Activated CD8-positive, alpha-beta memory T cell treated with anti-CD3 and anti-CD28 coated beads for 36 hours (primary cell): ENCODE measurements around the gene TERT. TPM values are rescaled to one million over a fixed set of nuclear protein-coding genes. Genes with fewer than 3 reads are reported as not detected.
"Not testable (repeated sequence)": the region's sequence is repeated elsewhere in the genome, so short reads cannot be mapped to it uniquely, and the experiment has no call there.

Source experiments
- CTCF ChIA-PET: fragments of 350-600 bp; sonication (Branson Sonifier 250); formaldehyde crosslinking; loops from one replicate; lab custom pipeline; 2021; ENCODE audit warnings: antibody characterized with exemption; lab: Charles Lee
- POLR2A ChIA-PET: fragments of 350-600 bp; sonication (Branson Sonifier 250); formaldehyde crosslinking; loops from one replicate; lab custom pipeline; 2021; ENCODE audit warnings: antibody characterized with exemption; lab: Charles Lee
- total RNA-seq, 2 experiments: library from RNA; stranded (reverse); gene quantifications; one replicate each; pipeline ENCODE4 v1.2.3, GENCODE V29; 2021

The TERT gene
- total RNA-seq, 2 experiments from 2014 or later, result 2.9 to 4.0 TPM

DNA sequence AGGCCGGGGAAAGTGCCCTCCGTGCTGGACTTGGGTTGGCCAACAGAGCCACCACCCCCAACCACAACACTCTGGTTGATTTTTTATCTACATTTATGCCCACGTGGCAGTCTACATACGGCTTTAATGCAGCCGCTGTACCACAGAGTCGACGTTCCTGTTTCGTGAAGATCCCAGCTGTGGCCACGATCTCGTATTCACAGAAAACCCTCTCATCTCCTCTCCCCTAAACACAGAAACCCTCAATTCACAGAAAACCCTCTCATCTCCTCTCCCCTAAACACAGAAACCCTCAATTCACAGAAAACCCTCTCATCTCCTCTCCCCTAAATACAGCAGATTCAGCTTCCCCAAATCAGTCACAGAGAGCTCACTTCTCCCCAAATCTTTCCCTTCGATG lies 65.8 kb downstream of the TERT start:
- CTCF ChIA-PET, POLR2A ChIA-PET: not testable (repeated sequence)

DNA sequence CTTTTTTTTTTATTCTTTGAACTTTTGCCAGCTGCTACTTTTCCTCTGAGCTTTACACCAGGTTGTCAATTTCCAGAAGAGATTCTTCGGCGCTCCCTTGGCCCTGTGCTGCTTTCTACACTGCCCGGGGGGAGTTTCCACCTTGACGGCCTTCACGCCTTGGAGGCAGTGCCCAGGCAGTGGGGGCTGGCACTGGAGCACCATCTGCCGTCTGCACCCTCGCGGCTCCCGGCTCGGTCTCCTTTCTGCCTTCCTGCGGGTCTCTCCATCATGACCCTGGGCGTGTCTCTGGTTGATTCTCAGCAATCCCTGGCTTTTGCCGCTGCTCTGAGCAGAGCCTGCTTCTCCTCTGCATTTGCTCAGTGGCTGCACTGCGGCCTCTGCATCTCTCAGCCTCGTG lies 66.7 kb downstream of the TERT start:
- POLR2A ChIA-PET, result interaction anchor here (0.6 kb wide), 1 partner anchor 154 kb away, joined by 3 read pairs; no protein-coding TSS in a partner anchor
- CTCF ChIA-PET, result no interaction called here

DNA sequence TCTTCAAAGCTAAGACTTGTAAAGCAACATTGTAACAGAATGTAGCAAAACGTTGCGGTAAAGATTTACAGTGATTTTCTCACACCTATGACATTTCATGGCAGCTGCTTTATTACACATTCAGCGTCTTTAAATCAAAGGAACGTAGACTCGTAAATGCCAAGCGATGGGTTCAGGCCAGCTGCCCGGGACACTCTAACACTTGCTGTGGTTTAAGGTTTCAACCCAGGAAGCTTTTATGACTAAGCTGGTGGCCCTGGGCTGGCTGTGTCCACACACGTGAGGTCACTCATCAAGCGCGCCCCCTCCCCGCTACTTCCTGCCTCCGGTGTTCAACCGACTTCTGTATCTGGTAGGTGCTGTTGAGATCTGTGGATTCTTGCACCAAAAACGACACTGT lies 67.2 kb downstream of the TERT start:
- POLR2A ChIA-PET, result interaction anchor here (0.6 kb wide), 1 partner anchor 153 kb away, joined by 3 read pairs; no protein-coding TSS in a partner anchor
- CTCF ChIA-PET, result no interaction called here

DNA sequence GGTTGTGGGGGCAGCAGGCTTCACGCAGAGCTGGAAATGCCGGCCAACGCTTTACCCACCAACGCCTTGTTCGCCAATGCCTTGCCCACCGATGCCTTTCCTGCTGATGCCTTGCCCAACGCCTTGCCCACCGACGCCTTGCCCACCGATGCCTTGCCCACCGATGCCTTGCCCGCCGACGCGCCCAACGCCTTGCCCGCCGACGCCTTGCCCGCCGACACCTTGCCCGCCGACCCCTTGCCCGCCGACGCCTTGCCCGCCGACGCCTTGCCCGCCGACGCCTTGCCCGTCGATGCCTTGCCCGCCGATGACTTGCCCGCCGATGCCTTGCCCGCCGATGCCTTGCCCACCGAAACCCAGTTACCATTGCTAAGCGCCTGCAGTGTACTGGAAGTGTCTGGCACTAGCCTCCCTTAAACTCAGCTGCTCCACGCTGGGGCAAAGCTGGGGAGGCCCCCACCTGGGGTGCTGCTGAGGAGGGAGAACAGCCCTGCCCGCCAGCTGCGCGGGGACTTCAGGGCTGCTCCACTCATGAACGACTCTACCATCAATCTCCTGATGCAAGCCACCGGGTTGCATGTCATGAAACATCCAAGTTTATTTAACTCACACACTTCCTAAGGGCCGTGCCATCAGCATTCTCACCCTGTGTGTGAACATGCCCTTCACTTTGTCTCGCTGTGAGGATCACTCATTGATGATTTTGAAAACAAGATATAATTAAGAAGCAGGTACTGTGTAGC lies 67.9 kb downstream of the TERT start:
- CTCF ChIA-PET, result no interaction called here
- POLR2A ChIA-PET, result no interaction called here

DNA sequence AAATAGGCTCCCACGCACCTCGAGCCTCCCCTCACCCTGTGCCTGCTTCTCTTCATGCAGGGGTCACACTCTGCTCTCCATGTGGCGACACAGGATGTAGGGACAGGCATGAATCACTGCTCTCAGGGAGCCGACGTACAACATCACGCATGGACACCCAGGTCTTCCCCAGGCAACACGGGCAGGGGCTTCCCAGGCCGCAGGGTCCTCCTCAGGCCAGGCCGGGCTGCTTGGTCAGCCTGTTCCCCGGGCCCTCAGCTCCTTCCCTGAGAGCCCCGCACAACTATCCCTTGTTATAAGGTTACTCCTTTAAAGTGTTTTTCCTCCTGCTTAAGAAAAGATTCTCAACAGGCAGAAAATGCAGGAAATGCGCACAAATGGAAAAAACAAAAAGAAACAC lies 68.6 kb downstream of the TERT start:
- CTCF ChIA-PET, result no interaction called here
- POLR2A ChIA-PET, result no interaction called here

DNA sequence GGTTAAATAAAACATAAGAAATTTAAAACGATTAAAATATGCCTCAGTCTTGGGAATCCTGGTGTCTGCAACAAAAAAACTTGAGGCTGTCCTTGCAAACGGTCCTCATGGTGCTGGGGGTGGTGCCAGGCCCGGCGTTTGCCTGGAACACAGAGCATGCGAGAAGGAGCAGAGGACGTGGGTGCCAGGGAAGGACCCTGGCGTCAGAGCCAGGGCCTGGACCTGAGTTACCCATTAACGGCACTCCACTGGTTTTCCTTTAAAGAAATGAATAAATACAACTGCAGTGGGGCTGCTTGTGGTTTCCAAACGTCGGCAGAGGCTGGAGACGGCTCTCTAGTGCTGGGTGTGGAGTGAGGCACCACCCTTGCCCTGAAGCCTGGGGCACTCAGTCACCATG lies 69.8 kb downstream of the TERT start, which contains the start of gene SLC6A18:
SLC6A18 (plus strand) TSS at position 301 of the 400 bp plus-strand sequence; CDS start at position 398, 97 bp downstream.
- POLR2A ChIA-PET, result no interaction called here
- CTCF ChIA-PET, result no interaction called here

DNA sequence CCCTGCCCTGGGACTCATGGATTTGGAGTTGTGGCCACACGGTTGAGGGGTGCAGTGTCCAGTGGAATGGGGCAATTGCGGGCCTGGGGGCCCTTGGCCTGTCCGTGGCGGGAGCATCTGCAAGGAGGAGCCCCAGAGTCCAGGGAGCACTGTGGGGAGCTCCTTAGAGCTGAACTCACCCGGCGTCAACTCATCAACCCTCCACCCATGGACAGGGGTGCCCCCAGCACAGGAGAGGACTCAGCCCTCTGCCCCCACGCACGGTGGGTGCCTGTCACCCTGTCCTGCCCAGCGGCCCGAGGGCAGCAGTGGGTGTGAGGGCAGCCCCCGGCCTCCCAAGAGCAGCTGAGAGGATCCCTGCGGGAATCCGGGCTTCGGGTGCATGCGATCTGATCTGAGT lies 70.2 kb downstream of the TERT start:
- CTCF ChIA-PET, result no interaction called here
- POLR2A ChIA-PET, result no interaction called here

DNA sequence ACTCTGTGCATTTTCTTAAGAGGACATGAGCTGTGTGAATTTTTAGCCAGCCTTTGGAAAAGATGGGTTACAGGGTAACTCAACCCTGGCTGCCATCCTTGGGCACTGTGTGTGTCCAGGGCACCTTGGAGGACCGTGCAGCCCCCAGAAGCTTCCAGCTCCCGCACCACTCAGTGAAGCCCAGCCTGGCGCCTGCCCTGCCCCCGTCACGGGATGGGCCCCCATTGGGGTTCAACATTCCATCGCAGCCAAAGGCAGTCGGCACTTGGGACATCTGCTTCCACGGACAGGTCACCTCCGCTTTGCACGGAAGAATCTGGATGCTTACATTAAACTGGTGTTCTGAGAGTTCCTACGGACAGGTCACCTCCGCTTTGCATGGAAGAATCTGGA lies 71.6 kb downstream of the TERT start:
- CTCF ChIA-PET, result no interaction called here

DNA sequence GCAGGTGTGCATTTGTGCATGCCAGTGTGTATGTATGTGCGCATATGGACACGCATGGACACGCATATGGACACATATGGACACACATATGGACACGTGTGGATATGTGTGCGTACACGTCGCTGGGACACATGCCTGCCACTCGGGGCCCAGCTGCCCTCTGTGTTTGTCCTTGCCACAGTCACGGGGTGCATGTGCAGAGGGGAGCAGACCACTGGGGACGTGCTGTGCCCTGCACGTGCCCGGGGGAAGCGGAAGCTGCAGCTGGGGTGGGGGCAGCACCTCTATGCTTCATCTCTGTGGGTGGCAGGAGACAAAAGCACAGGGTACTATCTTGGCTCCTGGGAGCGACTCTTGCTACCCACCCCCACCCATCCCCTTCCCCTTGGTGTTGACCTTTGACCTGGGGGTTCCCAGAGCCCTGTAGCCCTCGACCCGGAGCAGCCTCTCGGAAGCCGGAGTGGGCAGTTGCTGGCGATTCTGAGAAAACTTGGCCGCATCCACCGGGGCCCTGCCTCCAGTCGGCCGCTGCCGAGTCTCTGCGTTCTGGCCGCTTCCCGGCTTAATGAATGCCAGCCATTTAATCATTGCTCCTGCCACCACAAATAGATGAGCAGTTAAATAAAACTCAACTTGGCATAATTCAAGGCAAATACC lies 72.1 kb downstream of the TERT start:
- ChIA-PET POLR2A (no interaction called here), CTCF (no interaction called here)

More for the DNA sequence above, 71.6 kb downstream of the TERT start:
- POLR2A ChIA-PET, result no interaction called here

DNA sequence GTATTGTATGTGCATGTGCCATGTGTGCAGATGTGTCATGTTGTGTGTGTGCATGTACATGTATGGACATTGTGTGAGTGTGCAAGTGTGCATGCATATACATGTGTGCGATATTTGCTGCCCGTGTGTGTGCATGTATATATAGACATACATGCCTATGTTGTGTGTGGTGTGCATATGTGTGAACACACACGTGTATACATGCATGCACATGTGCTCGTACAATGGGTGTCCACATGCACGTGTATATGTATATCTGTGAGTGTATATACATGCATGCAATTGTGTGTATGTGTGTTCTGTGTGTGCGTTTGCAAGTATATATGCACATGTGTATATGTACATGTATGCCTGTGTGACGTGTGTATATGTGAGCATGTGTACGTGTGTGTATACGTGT lies 72.7 kb downstream of the TERT start:
- ChIA-PET POLR2A (no interaction called here), CTCF (no interaction called here)

DNA sequence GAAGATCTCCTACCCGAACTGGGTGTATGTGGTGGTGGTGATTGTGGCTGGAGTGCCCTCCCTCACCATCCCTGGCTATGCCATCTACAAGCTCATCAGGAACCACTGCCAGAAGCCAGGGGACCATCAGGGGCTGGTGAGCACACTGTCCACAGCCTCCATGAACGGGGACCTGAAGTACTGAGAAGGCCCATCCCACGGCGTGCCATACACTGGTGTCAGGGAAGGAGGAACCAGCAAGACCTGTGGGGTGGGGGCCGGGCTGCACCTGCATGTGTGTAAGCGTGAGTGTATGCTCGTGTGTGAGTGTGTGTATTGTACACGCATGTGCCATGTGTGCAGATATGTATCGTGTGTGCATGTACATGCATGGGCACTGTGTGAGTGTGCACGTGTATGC lies 73.1 kb downstream of the TERT start:
- POLR2A ChIA-PET, result no interaction called here
- CTCF ChIA-PET, result no interaction called here

DNA sequence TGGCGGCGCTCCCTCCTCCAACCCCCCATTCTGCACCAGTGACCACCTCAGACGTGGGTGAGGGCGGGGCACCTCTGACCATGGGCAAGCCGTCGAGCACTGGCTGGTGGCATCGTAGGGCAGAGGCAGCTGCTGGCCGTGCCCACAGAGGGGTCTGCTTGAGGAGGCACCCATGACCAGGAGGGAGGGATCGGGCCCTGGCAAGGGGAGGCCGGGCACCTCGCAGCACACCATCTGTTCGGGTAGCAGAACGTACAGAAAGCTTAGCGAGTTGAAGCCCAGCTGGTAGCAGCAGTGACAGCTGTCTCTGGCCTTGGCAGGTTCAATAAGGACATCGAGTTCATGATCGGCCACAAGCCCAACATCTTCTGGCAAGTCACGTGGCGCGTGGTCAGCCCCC lies 74.0 kb downstream of the TERT start:
- POLR2A ChIA-PET, result no interaction called here
- CTCF ChIA-PET, result no interaction called here

DNA sequence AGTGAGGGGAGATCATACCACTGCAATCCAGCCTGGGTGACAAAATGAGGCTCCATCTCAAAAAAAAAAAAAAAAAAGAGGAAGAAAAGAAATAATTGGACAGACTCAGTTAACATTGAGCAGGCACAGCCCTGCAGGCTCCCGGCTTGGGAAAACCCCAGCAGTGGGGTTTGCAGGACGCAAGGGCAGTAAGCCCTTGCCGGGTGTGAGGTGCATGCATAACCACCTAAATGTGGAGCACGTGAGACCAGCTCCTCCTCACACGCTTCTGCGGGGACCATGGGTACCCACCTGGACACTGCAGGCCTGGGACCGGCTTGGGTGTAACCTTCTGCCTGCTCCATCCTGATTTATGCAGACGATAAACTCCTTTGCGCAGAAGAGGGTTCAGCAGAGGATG lies 74.5 kb downstream of the TERT start:
- ChIA-PET POLR2A (no interaction called here), CTCF (no interaction called here)

DNA sequence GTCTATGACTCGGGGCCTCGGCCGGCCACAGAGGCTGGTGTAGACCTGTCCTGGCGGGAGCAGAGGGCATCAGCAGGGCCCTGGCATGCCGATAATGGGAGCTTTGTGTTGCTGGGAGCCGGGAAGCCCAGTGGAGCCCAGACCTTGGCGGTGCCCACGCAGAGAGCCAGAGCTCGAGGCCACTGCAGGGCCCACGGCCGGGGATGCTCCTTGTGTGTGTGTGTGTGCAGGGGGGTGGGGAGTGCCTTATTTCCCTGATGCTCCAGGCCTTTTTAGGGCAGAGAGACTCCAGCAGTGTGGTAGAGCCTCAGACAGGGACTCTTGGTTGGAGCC lies 75.1 kb downstream of the TERT start:
- POLR2A ChIA-PET, result no interaction called here
- CTCF ChIA-PET, result no interaction called here

DNA sequence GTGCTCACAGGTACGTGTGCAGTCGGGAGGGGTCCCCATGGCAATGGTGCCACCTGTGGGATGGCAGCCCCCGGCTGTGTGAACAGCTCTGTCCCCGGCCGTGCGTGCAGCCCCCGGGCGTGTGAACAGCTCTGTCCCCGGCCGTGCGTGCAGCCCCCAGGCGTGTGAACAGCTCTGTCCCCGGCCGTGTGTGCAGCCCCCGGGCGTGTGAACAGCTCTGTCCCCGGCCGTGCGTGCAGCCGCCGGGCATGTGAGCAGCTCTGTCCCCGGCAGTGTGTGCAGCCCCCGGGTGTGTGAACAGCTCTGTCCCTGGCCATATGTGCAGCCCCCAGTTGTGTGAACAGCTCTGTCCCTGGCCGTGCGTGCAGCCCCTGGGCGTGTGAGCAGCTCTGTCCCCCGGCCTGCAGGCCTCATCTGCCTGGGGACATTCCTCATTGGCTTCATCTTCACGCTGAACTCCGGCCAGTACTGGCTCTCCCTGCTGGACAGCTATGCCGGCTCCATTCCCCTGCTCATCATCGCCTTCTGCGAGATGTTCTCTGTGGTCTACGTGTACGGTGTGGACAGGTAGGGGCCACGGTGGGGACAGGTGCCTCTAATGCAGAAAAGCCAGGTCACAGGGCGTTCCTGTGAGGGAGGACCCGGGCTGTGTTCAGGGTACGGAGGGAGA lies 75.6 kb downstream of the TERT start:
- POLR2A ChIA-PET, result no interaction called here
- CTCF ChIA-PET, result no interaction called here

DNA sequence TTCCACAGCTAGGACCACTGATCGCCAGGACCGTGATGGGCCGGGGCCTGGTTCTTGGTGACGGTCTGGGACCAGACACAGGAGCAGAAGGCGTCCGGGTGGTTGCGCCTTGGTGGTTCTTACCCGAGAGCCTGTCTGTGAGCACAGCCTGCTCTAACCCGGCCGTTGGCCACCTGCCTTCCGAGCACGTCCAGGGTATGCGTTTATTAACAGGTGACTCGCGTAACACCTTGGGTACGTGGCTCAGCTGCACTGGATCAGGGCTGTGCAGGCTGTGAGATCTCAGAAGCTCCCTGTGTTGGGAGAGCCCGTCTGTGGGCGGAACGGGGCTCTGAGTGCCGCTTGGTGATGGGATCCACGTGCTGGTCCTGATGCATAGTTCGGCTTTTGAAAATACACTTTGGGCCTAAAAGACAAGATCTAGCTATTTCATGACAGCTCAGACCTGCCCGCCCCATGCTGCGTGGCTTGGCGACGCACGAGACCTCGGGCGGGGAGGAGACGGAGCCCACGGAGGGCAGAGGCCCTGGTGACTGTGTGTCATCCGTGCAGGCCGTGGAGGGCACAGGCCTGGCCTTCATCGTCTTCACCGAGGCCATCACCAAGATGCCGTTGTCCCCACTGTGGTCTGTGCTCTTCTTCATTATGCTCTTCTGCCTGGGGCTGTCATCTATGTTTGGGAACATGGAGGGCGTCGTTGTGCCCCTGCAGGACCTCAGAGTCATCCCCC lies 76.4 kb downstream of the TERT start:
- POLR2A ChIA-PET, result no interaction called here
- CTCF ChIA-PET, result no interaction called here

DNA sequence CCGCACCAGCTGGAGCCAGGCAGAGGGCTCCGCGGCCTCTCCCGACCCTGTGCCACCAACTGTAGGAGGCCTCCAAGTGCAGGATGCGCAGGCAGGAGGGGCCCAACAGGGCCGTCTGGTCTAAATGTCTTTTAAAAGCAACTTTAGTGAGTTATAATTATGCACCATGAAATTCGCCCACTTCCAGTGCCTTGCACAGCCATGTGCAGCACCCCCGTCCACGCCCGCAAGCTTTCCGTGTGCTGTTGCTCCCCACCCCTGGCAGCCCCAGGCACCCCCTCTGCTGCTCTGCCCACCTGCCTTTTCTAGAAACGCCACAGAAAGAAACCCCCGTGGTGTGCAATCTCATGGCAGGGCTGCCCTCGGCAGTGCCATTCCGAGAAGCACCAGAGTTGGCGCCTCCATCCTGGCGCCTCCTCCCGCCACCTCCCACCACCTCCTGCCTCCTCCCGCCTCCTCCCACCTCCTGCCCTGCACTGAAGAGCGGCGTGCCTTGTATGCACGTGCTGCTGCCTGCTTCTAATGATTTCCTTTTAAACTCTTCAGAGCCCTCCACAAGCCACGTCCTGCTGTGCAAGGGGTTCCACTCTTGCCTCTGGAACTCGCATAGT lies 77.2 kb downstream of the TERT start:
- CTCF ChIA-PET, result no interaction called here
- POLR2A ChIA-PET, result no interaction called here

DNA sequence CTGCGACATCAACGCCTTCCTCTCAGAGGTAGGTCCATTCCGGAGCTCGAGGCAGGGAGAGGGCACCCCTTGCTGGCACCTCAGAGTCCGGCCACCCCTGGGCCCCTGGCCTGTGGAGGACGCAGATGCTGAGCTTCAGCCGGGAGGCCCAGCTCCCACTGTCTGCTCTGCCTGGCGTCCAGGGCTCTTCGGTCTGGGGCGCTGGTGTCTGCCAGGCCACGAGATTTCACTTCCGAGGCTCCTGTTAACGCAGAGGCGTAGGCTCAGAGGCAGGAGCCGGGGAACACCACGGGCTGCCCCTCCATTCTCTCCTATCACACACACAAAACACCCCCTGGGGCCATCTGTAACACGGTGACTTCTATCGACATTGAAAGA lies 78.0 kb downstream of the TERT start:
- CTCF ChIA-PET, result no interaction called here
- POLR2A ChIA-PET, result no interaction called here

DNA sequence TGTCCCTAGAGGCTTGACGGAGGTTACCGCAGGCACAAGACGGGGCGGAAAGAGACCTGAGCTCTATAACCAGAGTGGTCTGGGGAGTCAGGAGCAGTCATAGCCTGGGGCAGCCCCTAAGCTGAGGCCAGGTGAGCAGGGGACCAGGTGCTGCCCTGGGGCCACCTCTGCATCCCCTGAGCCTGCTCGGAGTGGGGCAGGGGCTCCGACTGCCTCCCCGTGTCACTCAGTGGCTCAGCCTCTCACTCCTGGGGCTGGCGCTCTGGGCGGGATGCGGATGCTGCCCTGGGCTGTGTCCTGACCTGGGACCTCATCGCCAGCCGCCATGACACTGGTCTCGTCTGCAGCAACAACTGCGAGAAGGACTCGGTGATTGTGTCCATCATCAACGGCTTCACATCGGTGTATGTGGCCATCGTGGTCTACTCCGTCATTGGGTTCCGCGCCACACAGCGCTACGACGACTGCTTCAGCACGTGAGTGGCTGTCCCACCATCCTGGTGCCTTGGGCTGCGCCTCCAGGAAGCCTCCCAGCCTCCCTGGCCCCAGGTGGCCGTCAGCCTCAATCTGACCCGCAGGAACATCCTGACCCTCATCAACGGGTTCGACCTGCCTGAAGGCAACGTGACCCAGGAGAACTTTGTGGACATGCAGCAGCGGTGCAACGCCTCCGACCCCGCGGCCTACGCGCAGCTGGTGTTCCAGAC lies 78.5 kb downstream of the TERT start:
- ChIA-PET CTCF (no interaction called here), POLR2A (no interaction called here)
